Islet precursor cell (in vitro differentiated cells): ENCODE data around the gene IP6K1.
A peak's percentile ranks its signal among the peaks of the same experiment; 100 is the strongest.
"Not testable (repeated sequence)": the region's sequence is repeated elsewhere in the genome, so short reads cannot be mapped to it uniquely, and the experiment has no call there.

ENCODE experiments used
- DNase-seq: peaks from one replicate; pipeline ENCODE4 v3.0.0-alpha.2; 2018

Gene IP6K1

DNA sequence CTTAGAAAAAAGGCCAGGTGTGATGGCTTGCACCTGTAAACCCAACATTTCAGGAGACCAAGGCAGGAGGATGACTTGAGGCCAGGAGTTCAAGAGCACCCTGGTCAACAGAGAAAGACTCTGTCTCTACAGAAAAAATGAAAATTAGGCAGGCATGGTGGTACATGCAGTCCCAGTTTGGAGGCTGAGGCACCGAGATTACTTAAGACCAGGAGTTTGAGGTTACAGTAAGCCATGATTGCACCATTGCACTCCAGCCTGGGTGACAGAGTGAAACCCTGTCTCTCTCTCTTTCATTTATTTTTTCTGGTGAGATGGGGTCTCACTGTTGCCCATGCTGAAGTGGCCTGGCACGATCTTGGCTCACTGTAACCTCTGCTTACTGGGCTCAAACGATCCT lies 24.7 kb downstream of the IP6K1 start:
- no peak for DNase-seq

DNA sequence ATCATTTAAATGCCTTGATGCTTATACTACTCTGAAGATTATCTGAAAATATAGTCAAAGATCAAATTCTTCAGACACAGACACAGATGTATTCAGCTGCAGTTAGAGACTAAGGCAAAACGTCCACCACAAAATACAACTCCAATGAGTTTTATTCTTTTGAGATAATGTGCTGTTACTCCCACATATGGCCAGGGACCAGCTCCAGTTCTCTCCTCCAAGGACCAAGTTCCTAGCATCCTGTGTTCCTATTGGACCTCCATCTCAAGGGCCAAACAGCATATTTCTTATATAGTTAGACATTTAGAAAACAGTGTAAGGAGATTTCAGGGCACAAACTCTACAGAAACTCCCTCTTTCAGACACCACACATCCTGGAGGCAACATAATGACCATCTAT lies 27.1 kb downstream of the IP6K1 start:
- no peak for DNase-seq

DNA sequence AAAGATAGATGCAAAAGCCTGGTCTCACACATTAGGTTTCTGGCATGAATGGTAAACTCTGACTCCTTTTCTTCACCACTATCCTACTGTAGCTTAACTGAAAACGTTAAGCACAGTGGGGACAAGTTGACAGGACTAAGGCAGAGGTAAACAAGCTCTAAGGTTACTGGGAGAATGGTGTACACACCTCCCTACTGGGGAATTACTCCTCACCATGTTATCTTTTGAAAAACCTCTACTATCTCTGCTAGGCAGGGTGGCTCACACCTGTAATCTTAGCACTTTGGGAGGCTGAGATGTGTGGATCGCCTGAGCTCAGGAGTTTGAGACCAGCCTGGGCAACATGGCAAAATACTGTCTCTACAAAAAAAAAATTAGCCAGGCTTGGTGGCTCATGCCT lies 29.1 kb downstream of the IP6K1 start:
- no peak for DNase-seq

DNA sequence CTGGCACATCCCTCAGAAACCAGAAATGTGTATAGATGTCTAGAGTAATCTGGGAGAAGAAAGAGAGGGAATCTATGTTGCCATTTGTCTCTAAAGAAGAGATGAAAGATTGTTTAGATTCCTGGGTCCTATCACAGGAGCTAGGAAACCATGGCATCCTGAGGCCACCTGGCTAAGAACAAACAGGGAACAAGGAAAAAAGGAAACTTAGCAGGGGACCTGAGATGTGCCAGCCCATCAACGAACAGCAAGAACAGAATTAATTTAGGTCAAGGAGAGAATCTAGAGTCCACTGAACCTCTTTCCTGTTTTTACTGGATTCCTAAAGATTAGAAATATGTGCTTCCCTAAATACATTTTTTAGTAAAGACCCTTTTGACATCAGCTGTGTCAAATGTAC lies 30.3 kb downstream of the IP6K1 start:
- DNase-seq = no peak

DNA sequence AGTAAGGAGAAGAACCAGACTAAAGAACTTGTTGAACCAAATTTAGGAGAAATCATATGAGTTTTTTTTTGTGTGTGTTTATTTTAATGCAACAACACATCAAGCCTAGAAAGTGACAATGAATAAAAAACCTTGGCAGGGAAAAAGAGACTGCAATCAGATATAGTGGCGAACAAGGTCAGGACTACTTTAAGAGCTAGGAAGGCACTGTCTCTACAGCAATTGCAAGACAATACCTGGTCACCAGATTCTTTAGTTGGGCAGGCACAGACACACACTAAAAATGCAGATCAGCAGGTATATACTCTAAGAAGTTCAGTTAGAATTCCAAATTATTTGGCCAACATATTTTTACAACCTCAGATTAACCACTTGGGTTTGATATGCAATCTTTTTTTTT lies 31.8 kb downstream of the IP6K1 start:
- no peak for DNase-seq

DNA sequence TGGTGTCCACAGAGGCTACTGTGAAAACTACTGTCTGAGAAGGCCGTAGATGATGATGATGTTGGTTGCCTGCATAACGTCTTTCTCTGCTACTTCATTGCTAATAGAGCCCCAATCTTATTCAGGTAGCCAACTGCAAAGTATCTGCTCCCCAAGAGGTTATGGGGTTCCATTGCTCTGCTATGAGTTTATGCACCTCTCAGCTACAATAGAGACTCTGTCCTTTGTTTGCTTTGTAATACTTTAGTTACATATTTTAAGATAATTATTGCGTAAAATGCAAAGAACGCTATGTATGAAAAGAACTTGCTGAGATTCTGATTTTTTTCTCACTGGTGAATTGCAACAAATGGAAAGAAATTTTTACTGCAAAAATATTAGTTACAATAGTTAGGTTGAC lies 34.8 kb downstream of the IP6K1 start:
- no peak for DNase-seq

DNA sequence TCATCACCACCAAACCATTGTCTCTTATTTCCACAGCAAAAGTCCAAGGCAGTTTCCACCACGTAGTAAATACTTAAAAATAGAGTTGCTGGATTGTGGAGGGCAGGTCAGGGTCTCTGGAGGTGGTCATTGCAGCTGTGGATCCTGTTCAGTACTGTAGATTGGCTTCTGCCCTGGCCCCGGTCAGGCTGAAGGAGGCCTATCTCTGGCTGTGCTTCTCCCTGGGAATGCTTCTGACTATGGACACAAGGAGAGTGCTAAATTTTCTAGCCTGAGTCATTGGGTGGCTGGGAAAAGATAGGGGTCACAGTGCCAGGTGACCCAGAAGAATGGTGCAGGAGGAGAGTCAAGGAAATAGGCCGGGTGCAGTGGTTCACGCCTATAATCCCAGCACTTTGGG lies 36.3 kb downstream of the IP6K1 start:
- no peak for DNase-seq

DNA sequence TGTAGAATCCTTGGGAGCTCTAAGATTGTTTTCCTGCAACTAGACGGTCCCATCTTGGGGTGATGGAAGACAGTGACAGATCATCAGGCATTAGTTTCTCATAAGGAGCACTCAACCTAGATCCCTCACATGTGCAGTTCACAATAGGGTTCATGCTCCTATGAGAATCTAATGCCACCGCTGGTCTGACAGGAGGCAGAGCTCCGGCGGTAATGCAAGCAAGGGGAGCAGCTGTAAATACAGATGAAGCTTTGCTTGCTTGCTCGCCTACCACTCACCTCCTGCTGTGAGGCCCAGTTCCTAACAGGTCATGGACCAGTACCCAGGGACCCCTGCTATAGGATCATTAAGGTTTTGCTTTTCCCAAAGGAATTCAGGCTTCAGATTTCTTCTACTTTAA lies 37.5 kb downstream of the IP6K1 start:
- not testable (repeated sequence) for DNase-seq

DNA sequence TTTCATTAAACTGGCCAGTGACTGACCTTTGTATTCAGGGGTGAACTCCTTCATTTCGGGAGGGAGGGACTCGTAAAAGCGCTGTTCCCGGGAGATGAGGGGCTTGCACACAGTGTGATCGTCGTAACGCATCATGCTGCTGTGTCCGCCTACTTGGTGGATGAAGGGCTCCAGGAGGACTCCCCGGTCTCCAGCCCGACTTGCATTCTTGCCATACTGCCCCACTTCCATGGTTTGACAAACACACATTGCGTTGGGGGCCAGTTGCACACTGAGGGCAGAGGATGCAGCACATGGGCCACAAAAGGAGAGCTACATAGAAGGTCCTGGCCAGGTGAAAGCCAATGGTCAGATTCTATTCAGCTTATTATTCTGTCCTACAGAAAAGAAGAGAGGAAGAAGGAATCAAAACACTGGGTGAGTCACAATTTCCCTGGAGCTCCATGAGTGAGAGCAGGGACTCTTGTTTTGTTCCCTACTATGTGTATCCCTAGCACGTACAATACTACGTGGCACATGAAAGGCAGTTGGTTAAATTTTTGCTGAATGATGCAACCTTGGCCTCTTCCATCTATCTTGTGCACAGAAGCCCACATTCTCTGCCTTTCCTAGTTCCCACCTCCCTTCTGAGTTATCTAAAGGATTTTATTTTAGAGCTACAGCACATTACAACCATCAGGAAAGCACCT lies 38.4 kb downstream of the IP6K1 start:
- DNase-seq = no peak

DNA sequence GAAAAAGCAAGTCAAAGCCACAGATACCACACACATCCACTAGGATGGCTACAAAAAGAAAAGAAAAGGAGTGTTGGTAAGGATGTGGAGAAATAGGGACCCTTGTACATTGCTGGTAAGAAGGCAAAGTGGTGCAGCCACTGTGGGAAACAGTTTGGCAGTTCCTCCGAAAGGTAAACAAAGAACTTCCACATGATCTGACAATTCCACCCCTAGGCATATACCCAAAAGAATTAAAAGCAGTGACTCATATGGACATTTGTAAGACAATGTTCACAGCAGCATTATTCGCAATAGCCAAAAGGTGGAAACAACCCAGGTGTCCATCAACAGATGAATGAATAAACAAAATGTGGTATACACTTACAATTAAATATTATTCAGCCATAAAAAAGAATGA lies 40.4 kb downstream of the IP6K1 start:
- DNase-seq = no peak

DNA sequence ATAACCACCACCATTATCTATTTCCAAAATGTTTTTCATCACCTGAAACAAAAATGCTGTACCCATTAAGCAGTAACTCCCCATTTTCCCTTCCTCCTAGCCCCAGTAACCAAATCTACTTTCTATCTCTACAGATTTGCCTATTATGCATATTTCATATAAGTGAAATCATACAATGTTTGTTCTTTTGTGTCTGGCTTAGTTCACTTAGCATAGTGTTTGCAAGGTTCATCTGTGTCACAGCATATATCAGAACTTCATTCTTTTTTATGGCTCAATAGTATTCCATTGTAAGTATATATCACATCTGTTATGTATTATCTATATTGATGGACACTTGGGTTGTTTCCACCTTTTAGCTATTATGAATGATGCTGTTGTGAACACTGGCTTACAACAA lies 45.9 kb downstream of the IP6K1 start:
- DNase-seq = no peak

DNA sequence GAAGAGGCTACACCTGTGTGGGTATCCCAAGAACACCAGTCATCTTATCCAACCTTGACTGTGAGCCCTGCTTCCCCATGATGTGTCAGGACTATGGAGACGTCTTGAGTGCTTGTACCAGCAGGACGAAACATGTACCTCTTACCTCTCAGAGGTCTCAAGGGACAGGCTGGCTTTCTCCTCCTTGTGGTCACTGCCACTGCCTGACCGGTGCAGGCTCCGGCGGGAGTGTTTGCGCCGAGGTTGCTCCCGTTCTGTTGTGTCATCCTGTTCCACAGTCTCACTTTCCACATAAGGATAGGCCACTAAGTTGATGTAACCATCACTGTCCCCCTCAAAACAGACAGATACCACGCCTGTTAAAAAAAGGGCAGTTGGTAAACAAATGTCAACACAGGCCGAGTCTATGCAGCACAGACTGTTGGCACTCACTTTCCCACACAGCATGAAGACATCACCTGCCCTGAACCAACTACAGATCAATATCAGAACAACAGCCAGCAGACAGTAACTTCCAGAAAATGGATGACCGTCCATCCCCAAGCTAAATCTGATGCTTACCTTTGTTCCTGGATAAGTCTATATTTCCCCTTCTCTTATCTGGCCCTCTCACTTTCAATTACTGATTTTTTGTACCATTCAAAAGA lies 48.2 kb downstream of the IP6K1 start:
- no peak for DNase-seq

DNA sequence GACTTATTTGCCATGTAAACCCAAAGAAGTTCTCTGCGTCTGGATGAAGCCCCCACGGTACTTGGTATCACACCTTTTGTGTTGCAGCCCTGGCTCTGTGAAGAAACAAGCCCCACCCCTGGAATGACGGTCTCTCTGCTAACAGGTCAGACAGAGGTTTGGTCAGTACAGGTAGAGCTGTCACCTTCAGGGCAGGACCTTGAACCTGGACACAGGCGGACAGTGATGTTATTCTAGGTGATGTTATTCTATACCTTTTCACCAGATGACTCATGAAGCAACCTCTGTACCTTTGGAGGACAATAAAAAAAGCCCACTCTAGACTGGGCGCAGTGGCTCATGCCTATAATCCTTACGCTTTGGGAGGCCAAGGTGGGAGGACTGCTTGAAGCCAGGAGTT lies 51.6 kb downstream of the IP6K1 start:
- no peak for DNase-seq

DNA sequence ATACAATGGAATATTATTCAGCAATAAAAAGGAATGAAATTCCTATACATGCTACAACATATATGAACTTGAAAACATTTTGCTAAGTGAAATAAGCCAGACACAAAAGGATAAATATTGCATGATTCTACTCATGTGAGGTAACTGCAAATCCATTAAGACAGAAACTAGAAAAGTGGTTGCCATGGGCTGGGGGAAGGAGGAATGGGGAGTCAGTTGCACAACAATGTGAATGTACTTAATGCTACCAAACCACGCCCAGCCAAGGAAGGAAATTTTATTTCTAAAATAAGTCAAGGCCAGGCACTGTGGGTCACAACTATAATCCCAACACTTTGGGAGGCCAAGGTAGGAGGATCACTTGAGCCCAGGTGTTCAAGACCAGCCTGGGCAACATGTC lies 52.8 kb downstream of the IP6K1 start:
- DNase-seq = peak; percentile 7

DNA sequence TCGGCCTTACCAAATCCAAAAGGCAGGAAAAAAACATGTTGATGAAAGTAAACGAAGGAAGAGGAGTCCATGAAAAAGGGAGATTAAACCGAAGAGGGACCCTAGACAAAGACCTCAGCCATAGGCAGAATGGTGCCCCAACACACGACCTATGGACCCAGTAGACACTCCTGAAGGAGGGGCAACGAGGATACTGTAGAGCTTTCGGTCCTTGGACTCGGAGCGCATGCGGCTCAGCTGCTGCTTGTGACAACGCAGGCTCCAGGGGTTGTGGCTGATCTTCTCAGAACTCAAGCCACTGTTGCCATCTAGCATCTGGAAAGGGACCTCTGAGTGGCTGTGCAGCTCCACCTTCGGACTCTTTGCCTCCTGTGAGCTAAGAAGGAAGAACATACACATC lies 53.7 kb downstream of the IP6K1 start:
- DNase-seq = peak; percentile 37

DNA sequence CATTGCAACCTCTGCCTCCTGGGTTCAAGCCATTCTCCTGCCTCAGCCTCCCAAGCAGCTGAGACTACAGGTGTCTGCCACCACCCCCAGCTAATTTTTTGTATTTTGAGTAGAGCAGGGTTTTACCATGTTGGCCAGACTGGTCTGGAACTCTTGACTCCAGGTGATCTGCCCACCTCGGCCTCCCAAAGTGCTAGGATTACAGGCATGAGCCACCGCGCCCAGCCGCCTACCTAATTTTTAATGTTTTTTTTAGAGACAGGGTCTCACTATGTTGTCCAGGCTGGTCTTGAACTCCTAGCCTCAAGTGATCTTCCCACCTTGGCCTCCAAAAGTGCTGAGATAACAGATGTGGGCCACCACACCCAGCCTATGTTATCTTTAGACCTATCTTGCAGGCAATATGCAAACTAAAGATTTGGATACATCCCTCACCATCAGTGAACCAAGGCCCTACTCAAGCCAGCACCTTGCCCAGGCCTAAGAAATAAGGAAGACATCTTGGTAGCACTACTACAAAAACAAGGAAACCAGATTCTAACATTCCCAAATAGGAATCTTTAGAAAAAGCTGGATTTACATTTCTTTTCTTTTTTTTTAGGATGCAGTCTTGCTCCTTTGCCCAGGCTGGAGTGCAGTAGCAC lies 56.3 kb downstream of the IP6K1 start:
- DNase-seq = no peak

DNA sequence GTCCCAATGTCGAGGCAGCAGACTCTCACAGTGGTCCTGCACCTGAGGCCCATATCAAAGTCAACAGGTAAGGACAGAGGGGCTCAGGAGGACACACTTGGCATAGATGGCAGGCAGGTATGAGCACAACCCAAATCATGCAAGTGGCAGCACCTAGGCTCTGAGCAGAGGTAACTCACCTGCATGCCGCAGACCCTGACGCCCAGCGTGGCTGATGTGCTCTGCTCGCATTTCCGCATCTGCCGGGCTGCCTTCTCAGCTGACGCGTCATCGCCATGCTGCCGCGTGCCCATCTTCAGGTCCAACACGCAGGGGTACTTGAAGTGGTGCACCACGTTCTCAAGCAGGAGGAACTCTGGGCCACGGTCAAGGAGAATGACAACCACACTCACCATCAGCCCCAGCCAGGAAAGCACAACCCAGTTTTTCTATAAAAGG lies 58.4 kb downstream of the IP6K1 start:
- peak; percentile 41 for DNase-seq

DNA sequence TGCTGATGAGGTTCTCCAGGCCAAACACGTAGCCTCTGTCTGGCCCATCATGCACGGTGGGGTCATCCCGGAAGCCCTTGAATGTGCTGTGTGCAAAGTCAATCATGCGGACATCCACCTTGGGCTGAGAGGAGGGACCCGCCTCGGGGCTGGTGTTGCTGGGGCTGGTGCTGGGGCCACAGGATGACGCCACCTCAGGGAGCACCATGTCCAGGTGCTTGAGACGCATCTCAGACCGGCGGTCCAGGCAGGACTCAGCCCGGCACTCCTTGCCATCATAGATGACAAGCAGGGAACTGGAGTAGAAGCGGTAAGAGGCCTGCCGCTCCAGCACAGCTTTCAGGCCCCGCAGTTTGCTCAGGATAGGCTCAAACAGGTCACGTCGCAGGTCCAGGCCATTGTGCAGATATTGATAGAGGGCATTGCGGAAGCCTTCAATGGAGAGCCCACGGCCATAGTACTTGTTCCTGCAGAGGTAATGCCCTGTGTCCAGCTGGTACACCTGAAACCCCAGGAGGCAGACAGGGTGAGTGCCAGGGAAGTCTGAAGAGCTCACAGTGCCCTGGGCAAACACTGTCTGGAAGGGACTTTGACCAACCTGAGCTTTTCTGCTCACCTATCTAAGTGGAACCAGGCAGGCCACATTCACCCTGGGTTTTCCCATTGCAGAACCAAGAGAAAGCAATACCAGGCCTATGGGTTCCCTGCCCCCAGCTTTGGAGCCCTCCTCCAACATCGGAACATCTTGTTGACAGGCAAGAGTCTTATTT lies 59.0 kb downstream of the IP6K1 start:
- peak; percentile 41 for DNase-seq

DNA sequence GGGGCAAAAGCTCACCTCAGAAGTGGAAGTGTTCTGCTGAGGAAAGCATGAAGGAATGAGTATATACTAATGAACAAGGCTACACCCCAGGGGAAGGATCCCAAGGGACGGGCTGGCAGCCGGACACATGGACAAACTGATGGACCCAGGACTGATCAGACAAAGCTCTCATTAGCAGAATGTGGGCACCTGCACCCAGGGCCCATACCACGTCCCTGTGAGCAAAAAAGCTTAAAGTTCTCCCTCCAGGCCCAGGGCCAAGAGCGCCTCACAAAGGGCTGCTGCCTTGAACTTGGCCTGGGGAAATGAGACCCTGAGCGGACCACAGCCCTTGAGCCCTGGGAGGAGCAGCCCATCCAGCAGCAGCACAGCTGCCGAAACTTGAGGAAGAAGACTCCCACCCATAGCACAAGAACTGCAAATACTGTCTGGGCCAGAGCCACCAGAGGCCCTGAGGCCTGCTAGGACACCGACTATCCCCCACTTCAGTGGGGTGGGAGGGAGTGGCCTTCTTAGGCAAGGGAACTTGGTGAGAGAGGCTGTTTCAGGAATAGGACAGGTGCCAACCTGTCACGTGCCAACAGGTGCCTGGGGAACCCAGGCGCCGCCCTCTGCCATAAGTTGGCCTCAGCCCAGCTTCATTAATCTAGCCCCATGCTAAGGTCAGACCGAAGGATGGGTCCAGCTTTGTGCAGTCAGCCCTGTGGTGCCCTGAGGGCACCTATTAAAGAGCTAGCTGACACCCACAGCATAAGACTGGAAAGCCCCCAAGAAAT lies 60.2 kb downstream of the IP6K1 start:
- peak; percentile 45 for DNase-seq

DNA sequence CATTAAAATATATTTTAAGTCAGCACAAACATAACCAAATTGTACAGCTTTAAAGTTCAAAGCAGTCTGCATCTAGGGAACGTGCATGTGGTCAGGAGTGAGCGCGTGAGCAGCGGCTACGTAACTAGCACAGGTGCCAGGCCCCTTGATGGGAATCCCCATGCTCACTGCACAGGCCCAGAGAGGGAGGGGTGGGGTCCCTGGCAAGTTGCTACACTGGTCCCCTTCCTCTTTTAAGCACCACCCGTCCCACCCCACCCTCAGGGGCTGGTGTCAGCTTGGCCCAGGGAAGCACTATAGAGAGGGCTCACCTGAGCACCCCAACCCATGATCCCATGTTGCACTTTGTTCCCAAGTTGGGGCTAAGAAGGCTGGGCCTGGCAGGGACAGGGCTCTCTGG lies 61.8 kb downstream of the IP6K1 start:
- peak; percentile 54 for DNase-seq

DNA sequence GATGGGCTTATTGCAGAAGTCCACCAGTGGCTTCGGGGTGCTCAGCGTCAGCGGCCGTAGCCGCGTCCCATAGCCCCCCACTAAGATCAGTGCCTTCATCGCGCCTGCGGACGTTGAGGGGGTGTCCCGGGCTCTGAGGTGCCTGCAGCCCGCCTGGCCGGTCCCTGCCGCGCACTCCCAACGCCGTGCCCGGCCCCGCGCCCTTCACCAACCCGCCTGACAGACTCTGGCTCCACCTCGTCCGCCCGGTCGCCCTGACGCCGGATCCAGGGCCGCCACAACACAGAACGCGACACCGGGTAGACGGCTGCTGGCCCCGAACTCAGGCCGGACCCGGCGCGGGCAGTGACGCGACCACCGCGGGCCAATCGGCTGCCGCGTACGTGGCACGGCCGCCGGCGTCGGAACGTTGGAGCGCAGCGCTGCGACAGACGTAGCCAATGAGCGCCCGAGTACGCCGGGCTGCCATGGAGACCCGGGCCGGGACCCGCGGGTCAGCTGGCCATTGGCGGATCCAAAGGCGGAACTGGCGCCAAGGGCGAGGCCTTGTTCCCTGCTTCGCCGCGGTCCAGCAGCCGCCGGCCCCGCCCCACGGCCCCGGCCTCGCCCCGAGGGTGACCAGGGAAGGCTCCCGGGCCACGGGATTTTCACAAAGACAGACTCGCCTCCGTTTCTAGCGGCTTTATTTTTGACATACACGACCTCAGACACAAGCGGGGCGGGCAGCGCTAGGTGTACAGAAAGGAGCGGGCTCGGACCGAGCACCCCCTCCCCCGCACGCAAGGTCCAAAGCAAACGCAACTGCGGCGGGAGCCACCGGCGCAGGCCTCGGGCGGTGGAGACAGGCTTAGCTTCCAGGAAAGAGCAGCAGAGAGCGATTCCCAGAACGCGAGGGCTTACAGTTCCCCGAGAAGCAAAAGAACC lies 62.5 kb downstream of the IP6K1 start, which contains the start of gene GMPPB:
Gene GMPPB, minus strand, starts transcription at position 324 of the 924 bp plus-strand sequence. Its CDS starts 225 bp downstream, at position 99.
- peak; percentile 99 for DNase-seq

DNA sequence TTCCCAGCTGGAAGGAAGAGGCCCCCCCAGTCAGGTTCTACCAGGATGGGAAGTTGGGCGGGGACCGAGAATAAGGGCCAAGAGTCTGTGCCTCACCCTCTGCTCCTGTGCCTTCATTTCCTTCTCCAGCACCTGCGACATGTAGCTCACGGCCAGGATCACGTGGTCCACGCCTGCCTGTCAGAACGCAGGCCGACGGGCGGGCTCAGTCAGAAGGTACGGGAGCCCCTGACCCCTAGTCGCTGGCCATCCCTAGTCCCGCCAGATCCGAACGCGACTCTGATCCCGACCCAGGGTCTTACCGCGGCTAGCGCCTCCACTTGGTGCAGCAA lies 63.1 kb downstream of the IP6K1 start:
- peak; percentile 74 for DNase-seq
